GM19463 (cell line): Measurements from ENCODE around the gene SH3BP5L.
"Not testable (repeated sequence)": the region's sequence is repeated elsewhere in the genome, so short reads cannot be mapped to it uniquely, and the experiment has no call there.

ENCODE experiments used
- ATAC-seq: cut with Tn5 transposase; IDR thresholded peaks from one replicate; pipeline ENCODE4 v1.9.1; 2021; ENCODE audit warnings: mild to moderate bottlenecking, moderate library complexity; ENCODE audit not compliant: unreplicated experiment

SH3BP5L gene

DNA sequence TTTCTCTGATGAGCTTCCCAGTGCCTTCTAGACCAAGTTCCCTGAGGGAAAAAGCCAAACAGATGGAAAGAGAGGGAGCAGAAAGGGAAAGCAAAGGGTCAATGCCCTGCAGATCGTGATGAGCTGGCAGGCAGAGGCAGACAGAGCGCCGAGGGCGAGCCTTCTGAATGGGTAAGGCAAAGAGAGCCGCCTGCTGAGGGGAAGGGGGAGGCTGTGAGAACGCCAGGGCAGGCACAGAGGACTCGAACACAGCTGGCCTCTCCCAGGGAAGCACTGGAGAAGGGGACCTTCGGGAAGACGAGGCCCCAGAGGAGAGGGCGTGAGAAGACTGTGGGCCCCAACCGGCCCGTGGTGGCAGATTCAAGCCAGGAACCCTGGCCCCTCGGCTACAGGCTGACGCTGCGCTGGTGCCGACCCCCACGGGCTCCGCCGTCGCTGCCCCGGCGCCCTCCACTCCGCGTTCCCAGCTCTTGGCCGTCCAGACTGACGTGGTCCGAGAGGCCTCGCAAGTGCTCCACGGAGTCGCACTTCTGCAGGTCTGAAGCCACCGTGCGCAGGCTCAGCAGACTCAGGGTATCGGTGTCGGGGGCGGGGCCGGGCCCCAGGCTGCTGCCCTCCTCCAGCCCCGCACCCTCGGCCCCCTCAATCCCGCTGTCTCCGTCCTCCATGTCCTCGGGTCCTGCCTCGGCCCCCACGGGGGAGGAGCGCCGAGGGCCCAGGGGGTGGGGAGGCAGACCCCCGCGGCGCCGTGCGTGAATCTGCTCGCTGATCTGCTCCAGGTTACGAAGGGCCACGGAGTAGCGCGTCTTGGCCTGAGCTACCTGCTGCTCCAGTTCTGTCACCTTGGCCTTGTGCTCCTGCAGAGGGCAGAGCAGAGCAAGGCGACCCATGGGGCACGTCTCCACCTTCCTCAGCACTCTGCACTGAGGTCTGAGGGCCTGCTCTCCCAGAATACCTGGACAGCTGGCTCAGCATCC lies 13.9 kb downstream of the SH3BP5L start:
- no peak for ATAC-seq

DNA sequence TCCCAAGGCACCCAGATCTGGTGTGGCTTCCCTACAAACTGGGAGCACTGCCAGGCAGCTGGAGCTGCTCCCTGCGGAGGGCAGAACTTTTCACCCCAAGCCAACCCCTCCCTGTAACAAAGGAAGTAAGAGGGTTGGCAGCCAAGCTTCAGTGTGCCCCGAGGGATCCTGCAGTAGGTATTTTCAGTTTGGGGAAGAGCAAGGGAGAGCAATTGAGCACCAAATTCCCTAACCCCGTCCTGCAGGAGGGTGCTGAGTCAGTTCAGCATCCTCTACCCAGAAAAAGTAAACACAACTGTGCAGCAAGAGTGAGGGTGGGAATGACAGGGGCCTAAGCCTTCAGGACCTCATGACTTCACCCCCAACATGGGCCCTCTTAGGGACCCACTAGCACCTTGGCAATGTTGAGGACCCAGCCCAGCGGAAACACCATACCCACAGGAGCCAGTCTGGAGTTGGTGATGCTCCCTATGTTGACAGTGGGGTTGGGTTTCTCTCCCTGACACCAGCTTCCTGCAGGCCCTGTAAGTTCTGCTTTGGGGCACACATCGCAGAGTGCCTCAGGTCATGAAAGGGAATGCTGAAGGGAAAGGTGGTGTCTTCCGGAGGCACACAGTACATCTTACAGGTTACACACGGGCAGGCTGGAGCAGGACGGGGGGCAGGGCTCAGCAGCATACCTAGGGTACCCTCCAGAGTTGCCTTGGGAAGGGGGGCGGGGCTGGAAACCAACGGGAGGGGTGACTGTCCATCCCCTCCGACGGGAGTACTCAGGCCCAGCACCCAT lies 14.8 kb downstream of the SH3BP5L start:
- no peak for ATAC-seq

DNA sequence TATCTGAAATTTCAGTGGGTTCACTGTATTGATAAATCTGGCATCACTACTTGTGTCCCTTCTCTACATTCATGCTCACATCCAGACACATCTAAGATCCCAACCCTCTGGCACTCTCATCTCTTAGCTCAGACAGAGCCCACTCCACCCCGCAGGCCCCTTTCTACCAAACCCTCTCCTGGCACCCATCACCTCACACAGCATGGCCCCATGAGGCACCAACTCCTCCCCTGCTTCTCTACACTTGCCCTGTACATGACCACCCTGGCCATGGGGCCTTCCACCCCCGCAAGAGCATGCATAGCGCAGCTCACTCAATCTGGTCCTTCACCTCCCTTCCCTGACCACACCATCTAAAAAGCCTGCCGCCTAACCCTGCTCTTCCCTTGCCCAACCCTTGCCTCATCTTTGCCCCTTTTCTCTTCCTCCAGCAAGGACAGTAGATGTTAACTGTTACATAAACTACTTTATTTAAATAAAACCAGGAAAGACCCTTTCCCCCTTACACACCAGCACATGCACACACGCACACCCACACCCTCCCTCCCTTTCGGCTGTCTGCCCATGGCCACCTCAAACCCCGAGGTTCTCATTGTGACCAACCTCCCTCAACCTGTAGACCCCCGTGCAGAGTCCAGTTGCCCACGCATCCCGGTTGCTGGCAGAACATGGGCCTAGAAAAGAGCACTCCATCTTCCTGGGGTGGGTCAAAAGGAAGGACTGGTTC lies 15.6 kb downstream of the SH3BP5L start:
- no peak for ATAC-seq

DNA sequence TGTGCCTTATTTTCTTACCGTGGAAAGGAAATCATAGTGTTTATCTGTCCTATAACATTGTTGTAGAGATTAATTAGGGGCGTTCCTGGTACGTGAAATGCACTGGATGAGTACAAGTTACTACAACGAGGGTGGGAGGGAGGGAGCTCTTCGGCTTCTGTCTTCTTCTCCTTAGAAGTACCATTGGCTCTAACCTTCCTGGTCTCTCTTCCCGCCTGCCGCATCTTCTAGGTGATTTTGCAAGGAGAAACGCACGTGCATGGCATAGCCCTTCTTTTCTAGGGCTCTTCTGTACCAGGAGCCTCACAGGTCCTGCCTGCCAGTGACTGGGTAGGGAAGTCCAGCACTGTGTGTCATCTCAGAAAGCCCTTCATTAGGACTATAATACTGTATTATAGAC lies 16.8 kb downstream of the SH3BP5L start:
- ATAC-seq: no peak

DNA sequence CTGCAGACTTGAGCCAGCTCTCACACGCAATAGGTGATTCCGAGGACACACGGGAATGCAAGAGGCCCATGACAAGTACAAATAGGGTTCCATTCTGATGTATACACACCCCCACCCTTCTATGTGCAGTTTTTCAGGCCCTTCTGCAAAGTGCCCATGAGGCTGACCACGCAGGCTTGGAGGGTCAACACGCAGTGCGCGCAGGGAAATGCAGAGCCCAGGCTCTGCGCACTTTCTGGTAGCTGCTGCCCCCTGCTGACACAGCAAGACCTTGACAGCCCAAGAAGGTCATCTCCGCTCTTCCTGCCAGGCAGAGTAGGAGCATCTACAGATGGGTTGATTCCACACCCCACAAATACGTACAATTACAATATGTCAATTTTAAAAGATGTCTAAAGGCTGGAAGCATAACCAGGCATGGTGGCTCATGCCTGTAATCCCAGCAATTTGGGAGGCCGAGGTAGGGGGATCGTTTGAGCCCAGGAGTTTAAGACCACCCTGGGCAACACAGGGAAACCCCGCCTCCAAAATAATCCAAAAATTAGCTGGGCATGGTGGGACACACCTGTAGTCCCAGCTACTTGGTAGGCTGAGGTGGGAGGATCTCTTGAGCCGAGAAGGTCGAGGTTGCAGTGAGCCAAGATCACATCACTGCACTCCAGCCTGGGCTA lies 18.5 kb downstream of the SH3BP5L start:
- peak; percentile 54 for ATAC-seq

DNA sequence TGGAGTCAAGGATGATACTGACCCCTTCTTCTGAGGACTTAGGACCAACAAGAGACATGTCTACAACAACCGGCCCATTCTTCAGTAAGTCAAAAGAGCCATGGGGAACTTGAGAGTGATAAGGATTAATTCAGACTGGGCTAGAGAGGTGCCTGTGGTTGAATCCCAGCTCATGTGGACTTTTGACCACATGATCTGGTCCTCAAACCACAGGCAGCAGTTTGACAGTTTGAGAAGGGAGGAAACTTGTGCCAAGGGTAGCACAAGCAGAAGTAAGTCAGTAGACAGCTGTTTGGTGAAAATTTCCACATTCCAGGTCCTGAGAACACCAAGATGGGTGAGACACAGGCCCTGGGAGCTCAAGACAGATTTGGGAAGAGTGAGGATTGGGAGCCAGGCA lies 19.8 kb downstream of the SH3BP5L start:
- no peak for ATAC-seq

DNA sequence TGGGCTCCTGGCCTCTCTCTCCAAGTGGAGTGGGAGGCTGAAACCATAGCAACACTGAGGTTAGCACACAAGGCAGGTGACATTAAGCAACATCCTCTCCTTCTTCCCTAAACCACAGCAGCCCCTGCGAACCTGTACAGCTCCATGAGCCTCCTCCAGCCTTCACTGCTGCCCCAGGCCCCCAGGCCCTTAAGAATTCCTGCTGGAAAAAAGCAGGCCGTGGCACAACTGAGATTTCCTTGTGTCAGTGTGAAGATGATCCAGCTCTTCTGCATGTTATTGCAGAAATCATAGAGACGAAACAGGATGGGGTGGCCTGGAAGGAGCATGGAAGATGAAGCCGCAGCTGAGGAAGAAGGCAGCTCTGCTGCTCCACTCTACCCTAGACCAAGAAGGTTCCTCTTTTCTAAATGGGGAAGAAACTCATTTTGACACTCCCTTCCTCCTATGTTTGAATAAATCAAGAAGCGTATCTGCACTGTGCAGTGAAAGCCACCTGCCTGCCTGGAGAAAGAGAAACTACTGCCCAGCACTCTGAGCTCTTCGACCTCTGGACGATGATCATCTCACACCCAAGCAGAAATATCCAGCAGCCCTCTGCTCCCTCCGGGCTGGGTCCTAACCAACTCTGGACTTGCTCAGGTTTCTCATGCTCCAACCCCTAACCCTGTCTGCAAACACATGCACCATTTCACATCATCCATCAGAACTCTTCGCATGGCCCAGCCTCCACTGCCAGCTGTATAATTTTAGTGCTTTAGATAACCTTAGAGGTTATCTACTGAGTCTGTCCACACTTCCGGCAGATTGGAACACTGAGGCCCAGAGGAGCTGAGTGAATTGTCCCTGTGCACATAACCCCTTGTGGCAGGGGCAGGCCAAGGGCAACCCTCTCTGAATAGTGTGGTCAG lies 20.7 kb downstream of the SH3BP5L start:
- peak; percentile 77 for ATAC-seq

DNA sequence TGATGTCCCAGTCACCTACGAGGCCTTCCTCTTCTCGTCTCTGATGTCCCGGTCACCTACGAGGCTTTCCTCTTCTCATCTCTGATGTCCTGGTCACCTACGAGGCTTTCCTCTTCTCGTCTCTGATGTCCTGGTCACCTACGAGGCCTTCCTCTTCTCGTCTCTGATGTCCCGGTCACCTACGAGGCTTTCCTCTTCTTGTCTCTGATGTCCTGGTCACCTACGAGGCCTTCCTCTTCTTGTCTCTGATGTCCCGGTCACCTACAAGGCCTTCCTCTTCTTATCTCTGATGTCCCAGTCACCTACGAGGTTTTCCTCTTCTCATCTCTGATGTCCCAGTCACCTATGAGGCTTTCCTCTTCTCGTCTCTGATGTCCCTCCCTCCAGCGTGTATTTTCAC lies 22.2 kb downstream of the SH3BP5L start:
- ATAC-seq: not testable (repeated sequence)

DNA sequence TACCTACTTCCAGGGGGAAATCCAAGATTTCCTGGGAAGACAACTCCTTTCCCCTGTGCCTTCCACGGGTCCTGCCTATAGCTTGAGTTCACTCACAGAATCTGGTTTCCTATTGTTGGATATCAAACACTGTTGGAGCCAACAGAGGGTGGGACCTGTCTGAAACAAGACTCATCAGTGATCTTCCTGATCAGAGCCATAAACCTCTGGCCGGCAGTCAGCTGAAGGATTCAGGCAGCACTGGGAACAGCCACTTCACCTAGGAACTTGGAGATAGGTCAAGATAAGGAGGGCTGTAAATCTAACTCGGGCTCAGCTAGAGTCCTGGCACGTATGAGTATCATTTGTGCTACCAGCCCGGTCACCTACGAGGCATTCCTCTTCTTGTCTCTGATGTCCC lies 23.3 kb downstream of the SH3BP5L start:
- no peak for ATAC-seq

DNA sequence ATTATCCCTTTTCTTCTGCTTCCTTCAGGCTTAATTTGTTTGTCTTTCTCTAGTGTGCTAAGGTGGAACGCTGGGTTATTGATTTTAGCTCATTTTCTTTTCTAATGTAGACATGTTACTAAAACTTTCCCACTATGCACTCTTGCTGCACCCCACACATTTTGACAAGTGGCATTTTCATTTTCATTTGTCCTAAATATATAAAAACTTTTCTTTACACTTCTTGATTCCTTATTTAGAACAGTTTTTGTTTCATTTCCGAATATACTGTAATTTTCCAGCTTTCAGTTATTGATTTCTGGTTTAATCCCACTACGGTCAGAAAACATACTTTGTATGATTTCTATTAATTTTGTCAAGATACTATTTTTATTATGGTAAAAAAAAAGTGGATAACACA lies 25.3 kb downstream of the SH3BP5L start:
- no peak for ATAC-seq

DNA sequence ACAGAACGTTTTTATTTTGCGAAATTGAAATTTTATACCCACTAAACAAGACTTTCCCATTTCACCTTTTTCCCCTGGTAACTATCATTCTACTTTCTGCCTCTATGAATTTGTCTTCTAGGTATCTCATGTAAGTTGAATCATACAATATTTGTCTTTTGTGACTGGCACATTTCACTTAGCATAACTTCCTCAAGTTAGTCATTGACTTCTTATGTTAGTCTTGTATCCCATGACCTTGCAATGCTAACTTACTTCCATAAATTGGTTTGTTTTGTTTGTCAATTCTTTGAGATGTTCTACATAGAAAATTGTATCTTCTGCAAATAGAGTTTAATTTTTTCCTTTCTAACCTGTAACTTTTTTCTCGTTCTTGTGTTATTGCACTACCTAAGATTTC lies 26.9 kb downstream of the SH3BP5L start:
- no peak for ATAC-seq

DNA sequence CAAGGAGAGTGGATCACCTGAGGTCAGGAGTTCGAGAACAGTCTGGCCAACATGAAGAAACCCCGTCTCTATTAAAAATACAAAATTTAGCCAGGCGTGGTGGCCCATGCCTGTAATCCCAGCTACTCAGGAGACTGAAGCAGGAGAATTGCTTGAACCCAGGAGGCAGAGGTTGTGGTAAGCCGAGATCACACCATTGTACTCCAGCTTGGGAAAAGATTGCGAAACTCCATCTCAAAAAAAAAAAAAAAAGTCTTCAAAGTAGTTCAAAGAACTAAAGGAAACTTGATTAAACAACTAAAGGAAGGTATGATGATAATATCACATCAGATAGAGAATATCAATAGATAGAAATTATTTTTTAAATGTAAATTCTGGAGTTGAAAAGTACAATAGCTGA lies 31.1 kb downstream of the SH3BP5L start:
- not testable (repeated sequence) for ATAC-seq

DNA sequence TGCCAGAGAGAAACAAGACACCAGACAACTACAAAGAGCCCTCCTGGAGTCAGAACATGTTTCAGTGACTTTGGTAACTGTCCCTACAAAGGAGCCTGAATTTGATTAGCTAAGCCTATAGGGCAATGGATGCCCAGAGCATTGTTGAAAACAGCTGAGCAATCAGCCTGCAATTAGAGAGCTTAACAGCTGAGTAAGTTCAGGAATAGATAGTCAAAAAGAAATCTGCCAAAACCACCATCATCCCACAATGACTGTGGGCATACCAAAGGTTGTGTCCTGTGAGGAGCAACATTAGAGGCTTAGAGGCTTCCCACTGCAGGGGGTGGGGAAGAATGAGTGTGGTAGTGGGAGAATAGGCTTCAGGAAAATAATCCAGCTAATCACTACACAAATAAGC lies 32.1 kb downstream of the SH3BP5L start:
- peak; percentile 94 for ATAC-seq

DNA sequence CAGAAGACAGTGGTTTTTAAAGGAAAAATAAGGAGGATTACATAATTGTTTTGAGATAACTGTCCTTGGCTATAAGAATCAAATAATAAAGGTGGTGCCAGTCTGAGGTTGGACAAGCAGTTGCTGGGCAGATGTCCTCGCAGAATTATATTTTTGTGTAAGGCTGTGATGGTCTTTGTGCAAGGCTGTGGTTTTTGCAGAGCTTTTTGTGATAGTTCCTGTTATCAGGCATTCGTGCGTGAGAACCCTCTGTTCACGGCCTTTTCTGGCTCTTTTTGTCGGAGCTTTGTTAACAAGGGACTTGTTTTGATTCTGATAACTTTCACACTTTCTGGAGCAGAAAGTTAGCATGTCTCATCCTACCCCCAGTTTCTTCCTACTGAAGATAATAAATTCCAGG lies 33.4 kb downstream of the SH3BP5L start:
- ATAC-seq: no peak

DNA sequence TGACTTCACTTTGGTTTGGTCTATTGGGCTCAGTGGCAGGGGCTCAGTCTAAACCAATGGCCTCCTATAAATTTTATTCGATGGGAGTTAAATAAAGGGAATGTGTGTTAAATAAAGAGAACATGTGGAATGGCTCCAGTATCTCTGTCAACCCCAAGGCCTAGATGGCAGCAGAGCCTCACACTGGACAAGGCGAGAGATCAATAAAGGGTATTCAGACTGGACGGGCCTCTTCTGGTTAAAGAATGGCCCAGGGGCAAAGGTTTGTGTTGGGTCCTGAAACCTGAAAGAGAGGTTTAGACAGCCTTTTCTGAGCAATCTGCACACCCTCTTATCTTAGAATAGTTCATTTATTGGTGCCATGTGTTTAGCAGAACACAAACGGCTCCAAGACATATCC lies 34.7 kb downstream of the SH3BP5L start:
- ATAC-seq: no peak

DNA sequence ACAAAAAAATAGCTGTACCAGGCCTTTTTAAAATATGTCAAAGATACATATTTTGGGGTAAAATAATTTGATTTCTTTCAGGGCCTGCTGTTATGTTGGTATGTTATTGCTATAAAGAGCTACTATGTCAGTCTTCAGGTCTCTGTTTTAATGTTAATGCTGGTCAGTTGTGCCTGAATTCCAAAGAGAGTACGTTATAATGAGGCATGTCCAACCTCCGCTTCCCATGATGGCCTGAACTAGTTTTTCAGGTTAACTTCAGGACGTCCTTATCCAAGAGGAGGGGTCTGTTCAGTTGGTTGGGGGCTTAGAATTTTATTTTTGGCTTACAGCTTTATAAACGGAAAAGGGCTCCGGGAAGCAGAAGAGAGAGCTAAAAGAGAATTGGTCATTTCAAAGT lies 35.3 kb downstream of the SH3BP5L start:
- no peak for ATAC-seq

DNA sequence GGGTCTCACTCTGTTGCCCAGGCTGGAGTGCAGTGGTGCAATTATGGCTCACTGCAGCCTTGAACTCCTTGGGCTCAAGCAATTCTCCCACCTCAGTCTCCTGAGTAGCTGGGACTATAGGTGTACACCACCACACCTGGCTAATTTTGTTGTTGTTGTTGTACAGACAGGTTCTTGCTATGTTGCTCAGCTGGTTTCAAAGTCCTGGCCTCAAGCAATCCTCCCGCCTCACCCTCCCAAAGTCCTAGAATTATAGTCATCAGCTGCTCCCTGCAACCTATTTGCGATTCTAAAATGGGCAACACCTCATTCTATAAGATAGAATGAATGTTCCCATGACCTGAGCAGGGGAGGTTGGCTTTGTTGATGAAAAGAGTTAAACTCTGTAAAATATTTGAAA lies 36.4 kb downstream of the SH3BP5L start:
- not testable (repeated sequence) for ATAC-seq

DNA sequence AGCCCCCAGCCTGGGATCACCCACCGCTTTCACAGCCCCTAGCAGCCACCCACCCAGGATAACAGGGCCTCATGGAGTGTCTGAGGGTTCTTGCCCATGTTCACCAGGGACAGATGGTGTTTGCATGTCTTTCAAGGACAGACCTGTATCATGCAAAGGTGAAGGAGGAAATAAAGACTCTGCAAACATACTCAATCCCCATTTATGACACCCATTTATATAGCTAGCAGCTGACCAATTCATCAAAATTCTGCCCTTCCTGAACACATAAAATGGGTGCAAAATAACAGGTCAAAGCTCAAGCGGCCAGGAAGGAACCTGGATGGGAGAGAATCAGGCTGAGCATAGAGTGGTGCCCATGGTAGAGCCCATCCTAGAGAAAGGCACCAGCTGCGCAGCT lies 37.4 kb downstream of the SH3BP5L start:
- no peak for ATAC-seq

DNA sequence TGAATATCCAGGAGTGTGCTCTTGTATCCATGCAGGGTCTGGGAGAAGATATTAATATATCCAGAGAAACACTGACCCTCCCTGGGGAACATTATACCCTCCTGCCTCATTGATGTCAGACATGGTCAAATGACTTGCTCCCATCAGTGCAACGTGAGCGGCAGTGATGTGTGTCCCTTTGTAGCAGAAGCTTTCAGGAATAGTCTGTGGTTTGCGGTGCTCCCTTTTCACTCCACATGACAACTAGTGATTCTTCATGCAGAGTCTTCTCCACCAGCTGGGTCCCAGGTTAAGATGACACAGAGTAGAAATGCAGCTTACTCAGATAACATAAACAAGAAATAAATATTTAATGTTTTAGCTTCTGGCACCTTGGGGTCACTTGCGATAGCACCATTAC lies 38.3 kb downstream of the SH3BP5L start:
- ATAC-seq: no peak

DNA sequence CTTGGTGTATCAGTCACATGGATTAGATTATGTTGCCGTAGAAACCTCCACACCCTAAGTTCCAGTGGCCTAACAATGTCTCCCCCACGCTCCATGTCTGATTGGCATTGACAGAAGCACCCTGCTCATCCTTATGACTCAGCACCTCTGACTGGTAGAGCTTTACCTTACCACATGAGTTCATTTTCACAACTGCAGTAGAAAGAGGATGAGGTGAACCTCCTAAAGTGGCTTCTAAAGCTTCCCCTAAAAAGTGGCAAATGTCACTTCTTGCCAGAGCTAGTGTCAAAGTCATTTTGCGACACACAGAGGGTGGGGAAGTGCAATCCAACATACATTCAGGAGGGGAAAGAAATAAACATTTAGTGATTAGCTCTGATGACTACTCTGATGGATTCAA lies 39.6 kb downstream of the SH3BP5L start:
- peak; percentile 57 for ATAC-seq
